SK-N-SH treated with all-trans-retinoic acid at 6 μM for 48 hours (cell line): ENCODE results near the gene OLA1.

Experiments used
- ATAC-seq: fragments of 200-7000 bp; cut with Tn5 transposase; 3 replicates; pipeline ENCODE4 v1.9.1; 2020; ENCODE audit warnings: mild to moderate bottlenecking, moderate library complexity
- ARNTL ChIP-seq: fragments of 450-650 bp; formaldehyde crosslinking; IDR thresholded peaks from 2 replicates; pipeline ENCODE4 v1.5.0; 2020; ENCODE audit warnings: low read depth, mild to moderate bottlenecking, moderate library complexity, borderline replicate concordance
- BACH2 ChIP-seq: fragments of 250-450 bp; sonication (Bioruptor Pico); IDR thresholded peaks from 2 replicates; pipeline ENCODE4 v1.9.0; 2021; ENCODE audit warnings: mild to moderate bottlenecking, borderline replicate concordance
- CREB5 ChIP-seq: fragments of 250-450 bp; sonication (Bioruptor Pico); IDR thresholded peaks from 2 replicates; pipeline ENCODE4 v1.5.1; 2020; ENCODE audit warnings: low read depth, mild to moderate bottlenecking, moderate library complexity
- CSDC2 ChIP-seq: fragments of 250-450 bp; sonication (Bioruptor Pico); IDR thresholded peaks from 2 replicates; pipeline ENCODE4 v1.5.0; 2020; ENCODE audit warnings: mild to moderate bottlenecking, moderate library complexity
- CSRNP3 ChIP-seq: fragments of 250-450 bp; sonication (Bioruptor Pico); IDR thresholded peaks from 2 replicates; pipeline ENCODE4 v1.5.1; 2021; ENCODE audit warnings: mild to moderate bottlenecking, moderate library complexity
- ESRRG ChIP-seq: fragments of 250-450 bp; sonication (Bioruptor Pico); IDR thresholded peaks from 2 replicates; pipeline ENCODE4 v1.6.1; 2021; ENCODE audit warnings: mild to moderate bottlenecking
- GLIS3 ChIP-seq: fragments of 250-450 bp; sonication (Bioruptor Pico); IDR thresholded peaks from 2 replicates; pipeline ENCODE4 v1.5.0; 2020; ENCODE audit warnings: mild to moderate bottlenecking, moderate library complexity
- ISL1 ChIP-seq: fragments of 250-450 bp; sonication (Bioruptor Pico); IDR thresholded peaks from 2 replicates; pipeline ENCODE4 v2.1.2; 2022; ENCODE audit warnings: mild to moderate bottlenecking, moderate library complexity
- PATZ1 ChIP-seq: fragments of 250-450 bp; sonication (Bioruptor Pico); IDR thresholded peaks from 2 replicates; pipeline ENCODE4 v1.8.0; 2020; ENCODE audit warnings: mild to moderate bottlenecking, moderate library complexity, borderline replicate concordance
- POU6F1 ChIP-seq: fragments of 250-450 bp; sonication (Bioruptor Pico); IDR thresholded peaks from 2 replicates; pipeline ENCODE4 v1.8.0; 2021; ENCODE audit warnings: low read depth, mild to moderate bottlenecking, moderate library complexity, borderline replicate concordance
- PPARA ChIP-seq: fragments of 250-450 bp; sonication (Bioruptor Pico); IDR thresholded peaks from 2 replicates; pipeline ENCODE4 v1.5.0; 2020; ENCODE audit warnings: mild to moderate bottlenecking, borderline replicate concordance
- RARB ChIP-seq: fragments of 250-450 bp; sonication (Bioruptor Pico); IDR thresholded peaks from 2 replicates; pipeline ENCODE4 v1.8.0; 2021; ENCODE audit warnings: mild to moderate bottlenecking, moderate library complexity
- SNAI2 ChIP-seq: fragments of 250-450 bp; sonication (Bioruptor Pico); IDR thresholded peaks from 2 replicates; pipeline ENCODE4 v1.5.0; 2020; ENCODE audit warnings: mild to moderate bottlenecking, moderate library complexity
- TCF4 ChIP-seq: fragments of 250-450 bp; sonication (Bioruptor Pico); IDR thresholded peaks from 2 replicates; pipeline ENCODE4 v1.8.0; 2021; ENCODE audit warnings: mild to moderate bottlenecking, moderate library complexity, borderline replicate concordance
- TSHZ2 ChIP-seq: fragments of 250-450 bp; sonication (Bioruptor Pico); IDR thresholded peaks from 2 replicates; pipeline ENCODE4 v1.5.0; 2020; ENCODE audit warnings: mild to moderate bottlenecking, moderate library complexity
- ZC3H10 ChIP-seq: fragments of 250-450 bp; sonication (Bioruptor Pico); IDR thresholded peaks from 2 replicates; pipeline ENCODE4 v1.5.1; 2021; ENCODE audit warnings: mild to moderate bottlenecking, moderate library complexity
- ZFP3 ChIP-seq: fragments of 250-450 bp; sonication (Bioruptor Pico); IDR thresholded peaks from 2 replicates; pipeline ENCODE4 v1.5.0; 2020; ENCODE audit warnings: mild to moderate bottlenecking, moderate library complexity
- ZFP30 ChIP-seq: fragments of 450-650 bp; formaldehyde crosslinking; IDR thresholded peaks from 2 replicates; pipeline ENCODE4 v1.5.0; 2022; ENCODE audit warnings: mild to moderate bottlenecking, moderate library complexity
- ZNF70 ChIP-seq: fragments of 450-650 bp; formaldehyde crosslinking; IDR thresholded peaks from 2 replicates; pipeline ENCODE4 v1.5.0; 2020; ENCODE audit warnings: mild to moderate bottlenecking, moderate library complexity
- ZNF8 ChIP-seq: fragments of 450-650 bp; formaldehyde crosslinking; IDR thresholded peaks from 2 replicates; pipeline ENCODE4 v1.5.0; 2020; ENCODE audit warnings: mild to moderate bottlenecking, moderate library complexity

The OLA1 gene

GRCh38 chr2:174036825-174037224, 211.5 kb downstream of the OLA1 start:
- no peak for ATAC-seq
- TF ChIP-seq TCF4 (CRISPR knock-in tag) (no peak), POU6F1 (CRISPR knock-in tag) (no peak), RARB (no peak), TSHZ2 (CRISPR knock-in tag) (no peak), CSRNP3 (no peak), PPARA (CRISPR knock-in tag) (no peak), ZNF8 (CRISPR knock-in tag) (no peak), GLIS3 (CRISPR knock-in tag) (no peak), ARNTL (CRISPR knock-in tag) (no peak), ZNF70 (CRISPR knock-in tag) (no peak), ZFP30 (CRISPR knock-in tag) (no peak), BACH2 (CRISPR knock-in tag) (no peak), ZC3H10 (CRISPR knock-in tag) (no peak), ZFP3 (CRISPR knock-in tag) (no peak), CSDC2 (no peak)

GRCh38 chr2:174035981-174036742, 212.2 kb downstream of the OLA1 start:
- peak; percentile 59 for ATAC-seq

GRCh38 chr2:174035117-174035635, 213.2 kb downstream of the OLA1 start:
- ATAC-seq: no peak
- TF ChIP-seq BACH2 (CRISPR knock-in tag) (no peak), POU6F1 (CRISPR knock-in tag) (no peak), ZC3H10 (CRISPR knock-in tag) (no peak), ISL1 (CRISPR knock-in tag) (no peak), PATZ1 (CRISPR knock-in tag) (no peak), ESRRG (CRISPR knock-in tag) (no peak), CREB5 (CRISPR knock-in tag) (no peak), ARNTL (CRISPR knock-in tag) (no peak), CSDC2 (no peak), TSHZ2 (CRISPR knock-in tag) (no peak), GLIS3 (CRISPR knock-in tag) (no peak), PPARA (CRISPR knock-in tag) (no peak), CSRNP3 (no peak), RARB (no peak), ZFP30 (CRISPR knock-in tag) (no peak), ZNF70 (CRISPR knock-in tag) (no peak)

More at GRCh38 chr2:174035981-174036742, 212.2 kb downstream of the OLA1 start:
- TF ChIP-seq GLIS3 (CRISPR knock-in tag): no peak
- TF ChIP-seq SNAI2 (CRISPR knock-in tag): no peak
- TF ChIP-seq CSDC2: no peak
- no peak for TF ChIP-seq TCF4 (CRISPR knock-in tag)
